DOHH2 (cell line): ENCODE measurements around the gene CBX3.

Source experiments
- H3F3A ChIP-seq: fragments of 200-600 bp; sonication (generic), shearing (Covaris generic); 2 replicates; pipeline ENCODE4 v1.6.0; 2016; ENCODE audit warnings: antibody characterized with exemption, mild to moderate bottlenecking; ENCODE audit not compliant: control insufficient read depth, insufficient read depth
- H3K27ac ChIP-seq: fragments of 200-600 bp; sonication (generic); 2 replicates; pipeline ENCODE4 v1.5.1; 2014; ENCODE audit warnings: low read depth, mild to moderate bottlenecking, low read length, moderate library complexity
- H3K27me3 ChIP-seq: fragments of 200-600 bp; sonication (generic); 2 replicates; pipeline ENCODE4 v1.6.1; 2014; ENCODE audit warnings: mild to moderate bottlenecking, low read length, mixed read lengths; ENCODE audit not compliant: control insufficient read depth
- H3K36me3 ChIP-seq: fragments of 200-600 bp; sonication (generic); 2 replicates; pipeline ENCODE4 v1.6.1; 2014; ENCODE audit warnings: mild to moderate bottlenecking, low read length, moderate library complexity, mixed read lengths; ENCODE audit not compliant: control insufficient read depth
- H3K4me1 ChIP-seq: fragments of 200-600 bp; sonication (generic); 2 replicates; pipeline ENCODE4 v1.6.1; 2014; ENCODE audit warnings: mild to moderate bottlenecking, low read length, mixed read lengths; ENCODE audit not compliant: control insufficient read depth
- H3K4me2 ChIP-seq: fragments of 200-600 bp; sonication (generic); 2 replicates; pipeline ENCODE4 v1.6.0; 2014; ENCODE audit warnings: mild to moderate bottlenecking, low read length, moderate library complexity
- H3K4me3 ChIP-seq: fragments of 200-600 bp; sonication (generic); 2 replicates; pipeline ENCODE4 v1.5.1; 2014; ENCODE audit warnings: mild to moderate bottlenecking, low read length, mixed read lengths
- H3K79me2 ChIP-seq: fragments of 200-600 bp; sonication (generic); 2 replicates; pipeline ENCODE4 v1.6.1; 2014; ENCODE audit warnings: mild to moderate bottlenecking, low read length, mixed read lengths; ENCODE audit not compliant: control insufficient read depth
- H3K9me2 ChIP-seq: fragments of 200-600 bp; sonication (generic); replicated peaks from 2 replicates; pipeline ENCODE4 v1.6.1; 2014; ENCODE audit warnings: mild to moderate bottlenecking, low read length, mixed read lengths; ENCODE audit not compliant: control insufficient read depth
- H3K9me3 ChIP-seq: fragments of 200-600 bp; sonication (generic); 2 replicates; pipeline ENCODE4 v1.6.1; 2014; ENCODE audit warnings: antibody characterized with exemption, low read length, mixed read lengths; ENCODE audit not compliant: control insufficient read depth, insufficient read depth
- H4K20me1 ChIP-seq: fragments of 200-600 bp; sonication (generic); 2 replicates; pipeline ENCODE4 v1.6.0; 2014; ENCODE audit warnings: low read depth, mild to moderate bottlenecking, antibody characterized with exemption, low read length, moderate library complexity; ENCODE audit not compliant: control insufficient read depth, insufficient read depth
- CTCF ChIP-seq: fragments of 200-600 bp; sonication (generic); IDR thresholded peaks from one replicate; pipeline ENCODE4 v1.5.1; 2014; ENCODE audit warnings: antibody characterized with exemption, mild to moderate bottlenecking, low read depth, low read length; ENCODE audit not compliant: poor library complexity, severe bottlenecking
- EZH2phosphoT487 ChIP-seq: fragments of 200-600 bp; sonication (generic); IDR thresholded peaks from 2 replicates; pipeline ENCODE4 v1.6.1; 2017; ENCODE audit warnings: borderline replicate concordance, mild to moderate bottlenecking, antibody characterized with exemption, low read length, moderate library complexity, mixed read lengths

CBX3 gene

DNA sequence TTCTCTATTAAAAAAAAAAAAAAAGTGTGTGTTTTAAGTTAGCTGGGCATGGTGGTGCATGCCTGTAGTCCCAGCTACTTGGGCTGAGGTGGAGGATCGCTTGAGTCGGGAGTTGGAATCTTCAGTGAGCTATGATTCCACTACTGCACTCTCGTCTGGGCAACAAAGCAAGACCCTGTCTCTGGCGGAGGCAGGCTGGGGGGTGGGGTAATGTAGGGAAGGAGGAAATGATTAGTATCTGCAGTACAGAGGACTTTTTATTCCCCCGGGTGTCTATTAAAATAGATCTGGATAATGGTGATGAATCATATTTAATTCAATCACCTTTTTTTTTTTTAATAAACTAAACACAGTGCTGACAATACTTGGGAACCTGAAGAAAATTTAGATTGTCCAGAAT, 6.5 kb downstream of the CBX3 start:
- Histone ChIP-seq H3K9me3 (no peaks in the 10 kb centered on the region), H3K4me2 (no peak overlapping the region), H3K27me3 (no peaks in the 10 kb centered on the region), H3K4me3 (no peak overlapping the region), H4K20me1 (peaks cover 56% of the 10 kb centered on the region), H3K79me2 (peaks cover 69% of the 10 kb centered on the region), H3K27ac (no peak overlapping the region), H3K4me1 (peaks cover 39% of the 10 kb centered on the region), H3K36me3 (peaks cover 96% of the 10 kb centered on the region), H3F3A (peaks cover 62% of the 10 kb centered on the region), H3K9me2 (no peaks in the 10 kb centered on the region)
- TF ChIP-seq EZH2phosphoT487 (no peak), CTCF (no peak)

GRCh38 chr7:26212921-26213718, 11.6 kb downstream of the CBX3 start:
- Histone ChIP-seq H3K9me2 (no peaks in the 10 kb centered on the region), H3K4me1 (peaks cover 19% of the 10 kb centered on the region), H3K79me2 (peaks cover 19% of the 10 kb centered on the region), H3K27ac (no peak overlapping the region), H4K20me1 (peaks cover 11% of the 10 kb centered on the region), H3K36me3 (peaks cover 50% of the 10 kb centered on the region), H3K4me2 (no peak overlapping the region), H3F3A (peaks cover 74% of the 10 kb centered on the region), H3K4me3 (no peak overlapping the region), H3K9me3 (no peaks in the 10 kb centered on the region), H3K27me3 (no peaks in the 10 kb centered on the region)
- TF ChIP-seq CTCF, result no peak
- no peak for TF ChIP-seq EZH2phosphoT487

DNA sequence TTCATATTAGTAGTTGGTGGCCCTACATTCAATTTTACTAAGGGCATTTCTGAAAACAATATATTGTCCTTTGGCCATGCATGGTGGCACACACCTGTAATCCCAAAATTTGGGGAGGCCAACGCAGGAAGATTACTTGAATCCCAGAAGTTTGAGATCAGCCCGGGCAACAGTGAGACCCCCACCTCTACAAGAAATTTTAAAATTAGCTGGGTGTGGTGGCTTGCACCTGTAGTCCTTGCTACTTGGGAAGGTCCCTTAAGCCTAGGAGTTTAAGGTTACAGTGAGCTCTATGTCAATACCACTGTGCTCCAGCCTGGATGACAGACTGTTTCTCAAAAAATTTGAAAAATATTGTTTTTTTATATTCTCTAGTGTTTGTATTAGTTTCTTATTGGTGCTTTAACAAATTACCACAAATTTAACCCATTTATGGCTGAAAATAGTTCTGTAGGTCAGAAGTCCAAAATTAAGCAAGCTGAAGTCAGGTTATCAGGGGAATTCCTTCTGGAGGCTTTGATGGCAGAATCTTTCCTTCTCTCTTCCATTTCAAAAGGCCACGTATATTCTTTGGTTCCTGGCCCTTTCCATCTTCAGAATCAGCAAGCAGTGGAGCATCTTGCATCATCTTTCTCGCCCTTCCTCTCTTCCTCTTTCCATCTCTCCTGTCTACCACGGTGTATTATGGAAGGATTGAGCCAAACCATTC, 12.4 kb downstream of the CBX3 start:
- H3K27ac ChIP-seq, result no peak overlapping the region
- H4K20me1 ChIP-seq, result peaks cover 10% of the 10 kb centered on the region; the same call in 1 of the 2 replicates
- no peak for TF ChIP-seq EZH2phosphoT487
- no peak for TF ChIP-seq CTCF

More for the DNA sequence above, 12.4 kb downstream of the CBX3 start:
- Histone ChIP-seq H3K9me3 (no peaks in the 10 kb centered on the region), H3F3A (peaks cover 72% of the 10 kb centered on the region), H3K9me2 (no peaks in the 10 kb centered on the region), H3K4me2 (no peak overlapping the region), H3K4me3 (no peak overlapping the region), H3K4me1 (peaks cover 19% of the 10 kb centered on the region), H3K36me3 (peaks cover 43% of the 10 kb centered on the region), H3K27me3 (no peaks in the 10 kb centered on the region), H3K79me2 (peaks cover 13% of the 10 kb centered on the region)
